ENCODE measurements around the gene OR14A16. TPM values are rescaled to one million over a fixed set of nuclear protein-coding genes. Genes with fewer than 3 reads are reported as not detected.

OR14A16 gene
- total RNA-seq, 5 donors from 2014 or later (not counting 1 experiment from before 2014, with no cell fraction given) = not detected

DNA sequence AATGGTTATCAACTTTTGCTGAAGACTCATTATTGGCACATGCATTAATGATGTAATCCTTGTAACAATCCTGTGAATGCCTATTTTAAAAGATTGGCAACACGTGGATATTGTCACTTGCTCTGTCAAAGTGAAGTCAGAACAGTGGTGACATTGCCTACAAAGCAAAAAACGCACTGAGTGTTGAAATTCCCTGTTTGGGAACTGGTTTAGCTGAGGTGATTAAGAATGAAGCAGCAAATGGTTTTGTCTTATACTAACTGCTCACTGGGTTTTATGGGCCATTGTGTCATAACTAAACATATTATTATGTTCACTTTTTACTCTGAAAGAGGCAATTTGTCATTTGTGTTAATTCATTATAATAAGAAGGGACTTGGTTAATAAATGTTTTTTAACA, 11.3 kb downstream of the OR14A16 start:
- Histone ChIP-seq H3K27ac (ENCODE audit: low read length) (no peak overlapping the region), H3K4me3 (ENCODE audit: control insufficient read depth in 1 of 2, extremely low read depth in 1 of 2, low read length in 1 of 2) (no peak overlapping the region), H3K27me3 (replicated peaks in 1 of 2; ENCODE audit: control insufficient read depth in 2 of 2, extremely low read depth in 1 of 2, insufficient read depth in 2 of 2, low read length in 1 of 2) (no peaks in the 10 kb centered on the region), H3K9me3 (no peaks in the 10 kb centered on the region), H3K36me3 (ENCODE audit: control insufficient read depth in 2 of 2, extremely low read depth in 1 of 2, insufficient read depth in 1 of 2, low read length in 1 of 2) (no peaks in the 10 kb centered on the region), H3K4me1 (ENCODE audit: control insufficient read depth in 1 of 2, extremely low read depth in 1 of 2, insufficient read depth in 2 of 2, low read length in 2 of 2) (no peaks in the 10 kb centered on the region)
- DNase-seq (no peak), ATAC-seq (replicated peaks in 1 of 4) (no peak)
- no CpG with 5 or more reads among the region's 2 CpGs for WGBS (ENCODE audit: insufficient coverage)
- H3K4me1 Mint-ChIP-seq = no peaks in the 10 kb centered on the region
- H3K36me3 Mint-ChIP-seq = no peaks in the 10 kb centered on the region
- H3K27ac Mint-ChIP-seq = no peak overlapping the region
- H3K4me3 Mint-ChIP-seq = no peak overlapping the region
- no peaks in the 10 kb centered on the region for H3K9me3 Mint-ChIP-seq
- POLR2A ChIA-PET = no interaction called here
- CTCF ChIA-PET = no interaction called here
- H3K27me3 Mint-ChIP-seq = peaks cover 2 to 3% of the 10 kb centered on the region in 2 donors

- Histone ChIP-seq H3K9me3 (no peaks in the 10 kb centered on the region), H3K27ac (ENCODE audit: low read length) (no peak overlapping the region), H3K36me3 (ENCODE audit: control insufficient read depth in 2 of 2, extremely low read depth in 1 of 2, insufficient read depth in 1 of 2, low read length in 1 of 2) (no peaks in the 10 kb centered on the region), H3K4me1 (ENCODE audit: control insufficient read depth in 1 of 2, extremely low read depth in 1 of 2, insufficient read depth in 2 of 2, low read length in 2 of 2) (no peaks in the 10 kb centered on the region), H3K27me3 (replicated peaks in 1 of 2; ENCODE audit: control insufficient read depth in 2 of 2, extremely low read depth in 1 of 2, insufficient read depth in 2 of 2, low read length in 1 of 2) (no peaks in the 10 kb centered on the region), H3K4me3 (ENCODE audit: control insufficient read depth in 1 of 2, extremely low read depth in 1 of 2, low read length in 1 of 2) (no peak overlapping the region)
- POLR2A ChIA-PET = no interaction called here
- no peak for DNase-seq
- Mint-ChIP-seq H3K9me3 (no peaks in the 10 kb centered on the region), H3K27ac (no peak overlapping the region), H3K4me1 (no peaks in the 10 kb centered on the region), H3K36me3 (no peaks in the 10 kb centered on the region), H3K4me3 (no peak overlapping the region), H3K27me3 (no peaks in the 10 kb centered on the region)
- no peak for ATAC-seq (replicated peaks in 1 of 4)
- WGBS (ENCODE audit: insufficient coverage) = 0% methylated on average over 1 of the region's 2 CpGs
- CTCF ChIA-PET = no interaction called here
Observed at GRCh38 chr1:247797518-247797917, 26.4 kb downstream of the OR14A16 start.

- peaks cover 0 to 4% of the 10 kb centered on the region in 2 donors for H3K27me3 Mint-ChIP-seq
- ATAC-seq (replicated peaks in 1 of 4) (no peak), DNase-seq (no peak)
- no peak overlapping the region for H3K27ac Mint-ChIP-seq
- POLR2A ChIA-PET = no interaction called here
- H3K4me3 ChIP-seq (ENCODE audit: control insufficient read depth in 1 of 2, extremely low read depth in 1 of 2, low read length in 1 of 2) = no peak overlapping the region
- H3K4me1 ChIP-seq (ENCODE audit: control insufficient read depth in 1 of 2, extremely low read depth in 1 of 2, insufficient read depth in 2 of 2, low read length in 2 of 2) = no peaks in the 10 kb centered on the region
- H3K27ac ChIP-seq (ENCODE audit: low read length) = no peak overlapping the region
- CTCF ChIA-PET = no interaction called here
- no peaks in the 10 kb centered on the region for H3K36me3 Mint-ChIP-seq
- H3K4me3 Mint-ChIP-seq = no peak overlapping the region
- H3K4me1 Mint-ChIP-seq = no peaks in the 10 kb centered on the region
- peaks cover 0 to 7% (median 0%) of the 10 kb centered on the region in 3 donors for H3K9me3 Mint-ChIP-seq
- no peaks in the 10 kb centered on the region for H3K27me3 ChIP-seq (replicated peaks in 1 of 2; ENCODE audit: control insufficient read depth in 2 of 2, extremely low read depth in 1 of 2, insufficient read depth in 2 of 2, low read length in 1 of 2)
- no peaks in the 10 kb centered on the region for H3K36me3 ChIP-seq (ENCODE audit: control insufficient read depth in 2 of 2, extremely low read depth in 1 of 2, insufficient read depth in 1 of 2, low read length in 1 of 2)
- no peaks in the 10 kb centered on the region for H3K9me3 ChIP-seq
Observed at GRCh38 chr1:247769603-247770002, 54.3 kb downstream of the OR14A16 start.

Other genes starting within 250 kb of the OR14A16 start
- gene OR2G2, start 235.8 kb downstream of the OR14A16 start, total RNA-seq = not detected
- not detected for gene OR2G3, start 218.5 kb downstream of the OR14A16 start, total RNA-seq
- gene OR13G1, start 144.4 kb downstream of the OR14A16 start, total RNA-seq = not detected
- not detected for gene OR6F1, start 107.5 kb downstream of the OR14A16 start, total RNA-seq
- not detected for gene OR14K1, start 85.5 kb downstream of the OR14A16 start, total RNA-seq
- not detected for gene OR14A2, start 76.0 kb downstream of the OR14A16 start, total RNA-seq
- not detected for gene OR1C1, start 63.6 kb downstream of the OR14A16 start, total RNA-seq
- not detected for gene OR11L1, start 17.8 kb upstream of the OR14A16 start, total RNA-seq
- gene TRIM58, start 33.1 kb upstream of the OR14A16 start, total RNA-seq = under 1 TPM; 0.21 to 0.65 (median 0.46) TPM
- gene OR2W3, start 71.5 kb upstream of the OR14A16 start, total RNA-seq = not detected
- not detected for gene OR2T8, start 96.1 kb upstream of the OR14A16 start, total RNA-seq
- gene OR2AJ1, start 100.8 kb upstream of the OR14A16 start, total RNA-seq = not detected
- 1 to 10 TPM in 2 of 5 donors, not detected in 3; 1.2 TPM for gene OR2L8, start 124.7 kb upstream of the OR14A16 start, total RNA-seq
- under 1 TPM in 2 of 5 donors, not detected in 3; 0.33 to 0.49 TPM for gene OR2AK2, start 141.1 kb upstream of the OR14A16 start, total RNA-seq
- under 1 TPM in 3 of 5 donors, not detected in 2; 0.09 to 0.25 (median 0.14) TPM for gene OR2L5, start 189.5 kb upstream of the OR14A16 start, total RNA-seq
- under 1 TPM; 0.06 to 0.43 (median 0.09) TPM for gene OR2L2, start 206.0 kb upstream of the OR14A16 start, total RNA-seq
- gene OR2L3, start 222.7 kb upstream of the OR14A16 start, total RNA-seq = not detected

Data from T-cell (primary cell).